Erythroblast (primary cell): ENCODE data around the gene CMSS1.

Experiments used
- GATA1 ChIP-seq: IDR thresholded peaks from 2 replicates; pipeline ENCODE4 v1.6.1; 2011; ENCODE audit warnings: low read depth, mild to moderate bottlenecking, control low read depth, low read length, moderate library complexity
- POLR2A ChIP-seq: IDR thresholded peaks from 2 replicates; pipeline ENCODE4 v1.6.1; 2011; ENCODE audit warnings: mild to moderate bottlenecking, low read length

DNA sequence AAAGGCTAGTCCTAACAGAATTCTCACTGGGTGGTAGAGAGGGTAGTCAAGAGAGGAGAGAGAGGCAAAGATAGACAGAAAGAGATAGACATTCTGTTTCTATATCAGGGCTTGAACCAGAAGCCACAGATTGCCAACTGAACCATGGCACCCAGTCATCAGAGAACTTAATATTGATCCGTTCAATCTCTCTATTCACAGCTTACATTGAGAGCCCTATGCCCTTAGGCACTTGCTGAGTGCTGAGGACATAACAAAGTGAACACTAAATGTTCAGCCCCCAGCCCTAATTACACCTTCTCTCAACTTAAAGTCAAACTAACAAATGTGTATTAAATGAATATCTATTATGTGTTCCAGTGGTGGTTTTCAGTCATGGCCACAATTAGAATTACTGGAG lies 172.5 kb downstream of the CMSS1 start:
- no peak for TF ChIP-seq POLR2A
- TF ChIP-seq GATA1: no peak
